HG02981 (cell line): ENCODE measurements around the gene NKIRAS2.

Source experiments
- ATAC-seq: cut with Tn5 transposase; IDR thresholded peaks from one replicate; pipeline ENCODE4 v1.9.1; 2021; ENCODE audit warnings: mild to moderate bottlenecking, moderate library complexity; ENCODE audit not compliant: unreplicated experiment

Gene NKIRAS2

DNA sequence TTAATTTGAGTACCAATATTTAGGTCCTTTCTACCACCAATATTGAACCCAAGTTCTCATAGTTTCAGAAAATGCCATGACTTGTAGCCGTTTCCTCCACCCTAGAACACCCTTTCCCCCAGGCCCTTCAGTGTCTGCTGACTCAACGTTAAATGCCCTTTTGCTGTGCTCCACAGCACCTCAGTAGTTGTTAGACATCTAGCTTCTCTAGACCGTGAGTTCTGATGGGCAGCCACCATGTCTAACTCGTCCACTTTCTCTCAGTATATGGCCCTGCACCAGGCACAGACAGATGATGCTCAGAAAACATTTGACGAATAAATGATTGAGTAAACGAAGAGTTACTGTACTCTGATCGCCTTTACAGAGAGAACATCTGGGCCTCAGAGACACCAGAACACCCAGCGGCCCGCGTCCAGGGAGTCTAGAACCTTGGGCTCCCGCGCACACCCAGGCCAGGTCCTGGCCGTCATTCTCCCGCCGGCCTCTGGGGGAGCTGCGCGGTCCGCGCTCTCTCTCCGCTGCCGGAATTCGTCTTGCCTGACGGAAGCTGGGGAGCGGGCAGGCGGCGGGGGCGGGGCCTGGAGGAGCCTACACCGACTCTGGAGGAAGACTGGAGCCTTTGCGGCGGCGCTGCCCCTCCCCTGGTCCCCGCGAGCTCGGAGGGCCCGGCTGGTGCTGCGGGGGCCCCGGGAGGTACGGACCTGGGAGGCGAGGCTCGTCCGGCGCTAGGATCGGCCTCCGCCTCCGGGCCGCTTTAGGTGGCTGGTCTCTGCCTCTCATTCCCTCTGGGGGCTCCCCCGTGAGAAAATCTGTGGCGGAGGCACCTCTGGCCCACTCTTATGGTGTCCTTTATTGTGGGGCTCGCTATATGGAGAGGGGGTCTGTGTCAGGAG is at the start of gene NKIRAS2:
NKIRAS2 (plus strand) TSS at position 582 of the 896 bp plus-strand sequence. CDS start 1,488 bp downstream, outside the sequence.
- peak; percentile 54 for ATAC-seq

DNA sequence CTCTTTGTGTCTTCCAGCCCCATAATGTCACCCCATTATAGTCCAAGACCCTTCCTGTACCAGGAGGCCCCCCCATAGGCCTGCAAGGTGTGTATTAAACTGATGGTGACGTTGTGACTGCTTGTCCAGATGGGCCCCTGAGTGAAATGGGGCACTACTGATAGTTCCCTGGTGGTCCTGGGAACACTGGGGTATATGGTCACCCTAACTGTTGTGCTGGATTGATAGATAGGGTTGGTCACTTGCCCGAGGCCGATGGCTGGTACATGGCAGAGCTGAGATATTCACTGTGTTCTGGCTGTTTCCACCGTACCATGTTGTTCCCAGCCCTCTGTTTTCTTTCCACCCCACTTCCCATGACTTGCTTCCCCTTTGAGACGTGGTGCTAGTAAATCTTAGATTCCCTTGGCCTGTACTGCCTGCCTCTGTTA is 49.0 kb upstream of the NKIRAS2 start:
- ATAC-seq = no peak

DNA sequence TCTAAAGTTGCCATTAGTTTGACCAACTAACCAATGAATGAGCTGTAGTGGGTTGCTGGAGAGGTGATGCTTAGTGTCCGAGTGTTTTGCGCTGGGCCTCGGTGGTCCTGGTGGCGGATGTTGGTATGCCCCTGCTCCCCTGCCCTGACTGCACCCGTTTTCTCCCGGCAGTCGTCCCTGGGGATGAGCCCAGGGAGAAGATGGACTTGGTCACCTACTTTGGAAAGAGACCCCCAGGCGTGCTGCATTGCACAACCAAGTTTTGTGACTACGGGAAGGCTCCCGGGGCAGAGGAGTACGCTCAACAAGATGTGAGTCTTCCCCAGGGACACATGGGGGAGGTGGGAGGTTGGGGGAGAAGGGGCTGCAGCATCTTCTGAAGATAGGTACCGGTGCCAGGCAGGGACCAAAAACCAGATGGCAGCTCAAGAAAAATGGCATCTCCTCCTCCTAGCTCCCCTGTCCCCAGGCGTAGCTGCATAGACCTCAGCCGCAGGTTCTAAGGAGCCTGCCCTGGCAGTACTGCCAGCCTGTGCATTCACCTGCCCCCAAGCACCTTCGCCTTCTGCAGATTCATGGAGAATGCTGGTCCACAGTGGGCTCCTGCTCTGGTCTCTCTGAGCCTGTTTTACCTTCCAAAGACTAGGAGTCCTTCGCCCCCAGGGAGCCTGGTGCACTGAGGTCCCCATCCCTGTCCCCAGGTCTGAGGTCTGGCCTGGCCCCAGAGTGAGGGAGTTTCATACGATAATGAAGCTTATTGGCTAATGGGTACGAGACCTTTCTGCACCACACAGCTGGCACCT is 48.0 kb upstream of the NKIRAS2 start:
- ATAC-seq = no peak

DNA sequence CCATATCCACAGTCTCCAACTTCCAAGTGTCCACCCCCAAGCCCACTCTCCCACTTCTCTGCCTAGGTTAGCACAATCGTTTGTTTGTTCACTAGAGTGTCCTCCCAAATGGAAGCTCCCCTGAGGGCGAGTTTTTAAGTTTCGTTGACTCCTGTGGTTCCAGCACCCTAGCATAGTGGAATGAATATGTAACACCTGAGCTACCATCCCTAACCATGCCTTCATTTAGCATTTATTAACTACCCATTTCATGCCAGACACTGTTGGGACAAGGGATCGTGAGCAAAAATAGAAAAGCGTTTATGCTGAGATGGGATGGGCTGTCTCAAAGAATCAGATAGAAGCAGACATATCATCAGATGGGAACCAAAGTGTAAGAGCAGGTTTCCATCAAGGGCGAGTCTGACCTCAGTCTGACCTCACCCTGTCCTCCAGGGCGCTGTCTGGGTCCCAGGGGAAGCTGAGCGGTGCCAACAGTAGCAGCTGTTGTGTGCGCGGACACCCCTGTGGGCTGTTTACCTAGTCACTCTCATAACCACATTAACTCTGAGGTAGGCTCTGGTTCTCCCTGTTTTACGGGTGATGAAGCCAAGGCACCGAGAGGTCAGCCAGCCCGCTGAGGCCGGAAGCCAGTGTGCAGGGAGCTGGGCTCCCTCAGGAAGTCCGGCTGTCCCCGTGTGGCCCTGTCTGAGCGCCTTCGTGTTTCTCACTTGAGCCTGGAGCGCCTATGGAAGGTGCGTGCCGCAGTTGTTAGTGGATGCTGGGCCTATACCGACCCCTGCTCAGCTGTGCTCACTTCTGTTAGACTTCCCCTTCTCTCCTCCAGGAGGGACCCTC is 47.1 kb upstream of the NKIRAS2 start:
- ATAC-seq = no peak

DNA sequence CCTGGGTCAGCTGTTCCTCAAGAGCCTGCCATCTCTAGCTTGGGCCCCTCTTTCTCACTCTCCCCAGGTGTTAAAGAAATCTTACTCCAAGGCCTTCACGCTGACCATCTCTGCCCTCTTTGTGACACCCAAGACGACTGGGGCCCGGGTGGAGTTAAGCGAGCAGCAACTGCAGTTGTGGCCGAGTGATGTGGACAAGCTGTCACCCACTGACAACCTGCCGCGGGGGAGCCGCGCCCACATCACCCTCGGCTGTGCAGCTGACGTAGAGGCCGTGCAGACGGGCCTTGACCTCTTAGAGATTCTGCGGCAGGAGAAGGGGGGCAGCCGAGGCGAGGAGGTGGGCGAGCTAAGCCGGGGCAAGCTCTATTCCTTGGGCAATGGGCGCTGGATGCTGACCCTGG is 46.5 kb upstream of the NKIRAS2 start:
- ATAC-seq = no peak

DNA sequence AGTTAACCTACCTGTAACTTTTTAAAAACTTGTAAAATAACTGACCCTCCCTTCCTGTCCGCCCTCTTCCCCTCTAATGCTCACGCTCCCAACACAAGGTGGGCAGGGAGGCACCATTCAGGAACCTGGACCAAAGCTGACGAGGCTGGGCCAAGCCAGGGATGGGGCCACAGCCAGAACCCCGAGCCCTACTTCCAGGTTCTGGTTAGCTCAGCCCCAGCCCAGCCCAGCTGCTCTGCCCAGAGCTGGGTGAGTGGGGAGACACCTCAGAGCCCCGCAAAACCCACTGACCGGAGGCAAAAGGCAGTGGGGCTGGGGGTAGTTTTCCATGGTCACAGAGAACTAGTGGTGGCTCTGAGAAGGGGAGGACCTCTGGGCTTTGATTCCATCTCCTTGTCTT is 45.9 kb upstream of the NKIRAS2 start:
- no peak for ATAC-seq

DNA sequence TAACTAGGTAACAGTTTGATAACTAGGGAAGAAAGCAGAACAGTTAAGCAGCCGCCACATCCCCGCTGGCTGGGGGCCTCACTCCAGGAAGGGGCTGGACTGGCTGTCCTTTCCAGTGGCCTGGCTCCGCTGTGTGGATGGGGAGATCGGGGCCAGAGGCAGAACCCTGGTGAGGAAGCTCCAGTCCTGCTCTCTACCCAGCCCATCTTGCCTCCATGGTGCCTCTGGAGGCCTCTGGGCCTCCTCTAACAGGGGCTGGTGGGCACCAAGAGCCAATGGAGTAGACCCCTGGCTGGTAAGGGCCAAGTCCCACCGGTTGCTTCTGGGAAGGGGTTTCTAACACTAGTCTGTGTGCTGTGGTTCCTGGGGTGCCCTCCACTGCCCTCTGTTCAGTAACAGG is 45.2 kb upstream of the NKIRAS2 start:
- no peak for ATAC-seq

DNA sequence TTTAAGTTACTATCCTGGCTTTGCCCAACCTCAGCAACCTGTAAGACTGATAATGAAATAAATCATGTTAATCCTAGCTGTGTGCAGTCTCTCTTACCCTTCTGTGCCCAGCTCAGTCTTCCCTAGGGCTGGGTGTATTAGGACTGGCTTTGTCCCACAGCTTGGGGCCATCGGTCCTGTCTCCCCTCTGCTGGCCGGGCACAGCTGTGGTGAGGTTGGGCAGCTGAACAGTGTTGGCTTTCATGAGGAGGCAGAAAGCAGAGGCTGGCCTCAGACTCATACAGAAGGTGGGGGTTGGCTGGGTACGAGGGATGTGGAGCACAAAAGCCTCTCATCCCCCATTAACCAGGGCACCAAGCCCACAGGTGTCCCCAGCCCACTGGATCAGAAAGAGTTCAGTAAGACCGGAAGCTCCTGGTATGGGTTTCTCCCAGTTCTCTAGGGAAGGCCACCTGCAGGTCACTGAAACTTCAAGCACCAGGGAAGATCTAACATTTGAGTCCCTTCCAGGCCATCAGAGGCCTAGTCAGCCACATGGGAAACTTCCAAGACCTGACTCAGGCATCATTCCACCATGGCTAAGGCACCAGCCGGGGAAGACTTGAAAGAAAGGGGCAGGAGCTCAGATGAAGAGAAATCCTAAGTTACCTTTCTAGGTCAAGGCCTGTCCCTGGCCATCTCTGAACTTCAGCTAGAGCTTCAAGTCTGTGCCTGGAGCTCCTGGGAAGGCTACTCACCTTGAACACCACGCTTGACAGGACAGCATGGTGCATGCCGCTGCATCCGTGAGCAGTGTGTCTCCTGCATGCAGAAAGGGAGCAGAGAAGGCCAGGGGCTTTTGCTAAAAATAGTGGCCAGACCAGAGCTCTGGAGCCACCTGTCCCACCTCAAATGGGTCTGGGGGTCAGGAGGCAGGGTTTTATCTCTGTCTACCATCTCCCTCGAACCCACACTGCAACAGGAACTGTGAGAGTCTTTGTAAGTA is 44.5 kb upstream of the NKIRAS2 start:
- no peak for ATAC-seq

DNA sequence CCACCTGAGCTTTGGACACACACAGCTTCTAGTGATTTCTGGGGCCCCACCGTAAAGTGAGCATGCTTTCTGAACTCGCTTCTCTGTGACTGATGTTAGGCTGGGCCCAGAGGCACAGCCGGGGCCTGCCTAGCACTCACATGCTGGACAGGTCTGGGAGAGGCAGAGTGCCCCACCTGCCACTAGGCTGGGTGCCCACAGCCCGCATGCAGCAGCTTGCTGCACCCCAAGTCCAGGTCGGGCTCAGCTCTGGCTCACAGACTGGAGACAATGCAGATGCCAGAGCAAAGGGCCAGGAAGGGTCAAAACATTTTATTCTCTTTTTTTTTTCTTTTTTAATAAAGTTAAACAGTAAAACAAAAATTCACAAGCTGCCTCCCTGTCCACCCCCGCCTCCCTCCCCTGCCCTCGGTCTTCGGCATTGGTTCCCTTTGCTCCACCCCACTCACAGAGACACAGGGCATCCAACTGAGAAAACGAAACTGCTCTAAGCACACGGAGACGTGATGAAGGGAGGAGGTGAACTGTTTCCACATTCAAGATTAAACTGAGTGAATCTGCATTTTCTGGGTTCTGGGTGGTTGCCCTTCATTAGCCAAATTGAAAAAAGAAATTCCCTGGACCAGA is 43.6 kb upstream of the NKIRAS2 start:
- ATAC-seq = no peak

DNA sequence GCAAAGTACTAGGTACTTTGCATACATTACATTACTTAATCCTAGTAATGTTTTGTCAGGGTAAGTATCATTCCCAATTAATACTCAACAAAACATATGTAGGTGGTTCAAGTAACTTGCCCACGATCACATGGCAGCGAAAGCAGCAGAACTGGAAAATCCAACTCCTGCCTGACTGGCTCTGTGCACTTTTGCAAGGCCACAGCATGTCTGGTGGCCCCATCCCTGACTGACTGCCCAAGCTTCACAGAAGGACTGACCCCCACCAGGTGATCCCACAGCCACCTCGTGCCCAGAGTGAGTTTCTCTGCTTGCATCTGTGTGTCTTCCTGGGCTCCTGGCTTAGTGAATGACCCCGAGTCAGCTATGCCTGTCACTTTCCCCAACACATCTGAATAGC is 41.9 kb upstream of the NKIRAS2 start:
- no peak for ATAC-seq

DNA sequence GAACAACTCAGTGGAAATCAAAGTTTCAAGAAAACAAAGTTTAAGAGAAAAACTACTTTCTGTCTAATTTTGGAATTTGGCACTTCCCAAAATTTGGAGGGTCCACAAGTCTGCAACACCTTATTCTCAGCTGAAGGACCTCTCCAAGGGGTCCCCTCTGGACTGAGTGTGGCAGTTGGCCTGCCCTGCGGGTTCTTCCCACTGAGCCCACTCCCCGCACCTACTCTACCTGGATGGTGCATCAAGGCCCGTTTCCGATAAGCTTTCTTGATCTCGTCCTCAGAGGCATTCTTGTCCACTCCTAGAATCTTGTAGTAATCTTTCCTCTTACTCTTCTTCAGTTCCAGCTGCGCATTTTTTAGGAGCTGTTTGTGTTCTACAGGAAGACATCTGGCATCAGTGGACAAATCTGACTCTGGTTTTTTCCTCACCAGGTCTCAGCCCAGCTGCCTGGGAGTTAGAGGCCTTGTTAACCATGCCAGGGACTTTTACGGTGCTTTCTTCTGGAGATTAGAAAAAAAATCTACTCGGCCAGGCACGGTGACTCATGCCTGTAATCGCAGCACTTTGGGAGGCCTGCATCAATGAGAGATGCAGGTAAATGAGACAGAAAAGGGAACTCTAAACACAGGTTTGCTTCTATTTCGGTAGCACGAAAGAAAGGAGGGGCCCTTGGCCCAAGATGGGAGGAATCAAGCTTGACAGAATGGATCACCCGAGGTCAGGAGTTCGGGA is 37.7 kb upstream of the NKIRAS2 start:
- ATAC-seq = no peak

DNA sequence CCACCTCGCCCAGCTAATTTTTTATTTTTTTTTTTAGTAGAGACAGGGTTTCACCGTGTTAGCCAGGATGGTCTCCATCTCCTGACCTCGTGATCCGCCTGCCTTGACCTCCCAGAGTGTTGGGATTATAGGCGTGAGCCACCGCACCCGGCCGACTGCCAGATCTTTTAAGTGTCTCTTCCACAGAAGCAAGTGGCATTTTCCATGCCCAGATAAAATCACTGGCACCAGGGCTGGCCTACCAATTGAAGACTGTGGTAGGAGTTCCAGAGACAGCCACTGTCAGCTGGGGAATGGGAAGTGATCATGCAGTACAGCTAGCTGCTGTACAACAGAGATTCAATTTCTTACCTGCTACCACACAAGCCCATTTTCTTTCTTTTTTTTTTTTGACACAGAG is 35.4 kb upstream of the NKIRAS2 start:
- ATAC-seq = no peak

DNA sequence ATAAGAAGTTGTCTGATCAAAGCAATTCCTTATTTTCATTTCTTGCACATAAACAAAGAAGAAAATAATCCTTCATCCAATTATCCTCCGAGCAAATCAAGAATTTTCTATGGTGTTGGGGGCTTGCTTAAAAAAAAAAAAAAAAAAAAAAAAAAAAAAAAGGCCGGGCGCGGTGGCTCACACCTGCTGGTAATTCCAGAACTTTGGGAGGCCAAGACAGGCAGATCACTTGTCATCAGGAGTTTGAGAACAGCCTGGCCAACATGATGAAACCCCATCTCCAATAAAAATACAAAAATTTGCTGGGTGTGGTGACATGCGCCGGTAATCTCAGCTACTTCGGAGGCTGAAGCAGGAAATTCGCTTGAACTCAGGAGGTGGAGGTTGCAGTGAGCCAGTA is 34.0 kb upstream of the NKIRAS2 start:
- no peak for ATAC-seq

DNA sequence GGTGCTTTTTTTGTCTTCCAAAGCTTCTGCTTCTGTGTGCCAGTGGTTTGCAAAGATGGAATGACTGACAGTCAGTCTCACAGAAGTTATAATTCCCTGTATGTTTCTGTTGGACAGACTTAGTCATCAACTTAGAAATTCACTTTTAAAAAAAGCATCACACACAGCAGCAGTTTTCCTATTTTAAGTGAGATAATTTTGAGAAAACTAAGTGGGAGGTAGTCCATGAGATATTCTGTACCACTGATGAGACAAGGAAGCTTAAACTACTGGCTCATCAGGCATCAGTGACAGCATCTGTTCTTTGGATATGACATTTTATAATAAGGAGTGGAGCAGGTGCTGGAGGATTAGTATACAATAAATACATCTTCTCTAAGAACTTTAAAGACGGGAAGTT is 33.3 kb upstream of the NKIRAS2 start:
- no peak for ATAC-seq

DNA sequence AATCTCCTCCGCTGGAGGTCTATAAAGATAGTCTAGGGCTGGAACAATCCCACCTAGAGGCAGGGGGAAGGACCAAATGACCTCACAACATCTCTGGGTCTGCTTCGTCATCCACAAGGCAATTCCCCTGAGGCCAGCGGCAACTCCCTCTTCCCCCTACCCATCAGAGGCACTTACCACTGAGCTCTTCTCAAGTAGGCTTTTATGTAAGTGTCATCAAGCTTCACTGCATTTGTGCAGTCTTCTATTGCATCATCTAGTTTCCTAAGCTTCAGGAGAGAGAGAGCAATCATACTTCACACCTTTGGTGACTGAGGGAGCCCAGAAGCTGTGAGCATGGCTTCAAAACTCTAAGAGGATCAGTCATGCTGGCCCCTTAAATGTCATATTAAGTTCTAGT is 32.2 kb upstream of the NKIRAS2 start:
- ATAC-seq = no peak

DNA sequence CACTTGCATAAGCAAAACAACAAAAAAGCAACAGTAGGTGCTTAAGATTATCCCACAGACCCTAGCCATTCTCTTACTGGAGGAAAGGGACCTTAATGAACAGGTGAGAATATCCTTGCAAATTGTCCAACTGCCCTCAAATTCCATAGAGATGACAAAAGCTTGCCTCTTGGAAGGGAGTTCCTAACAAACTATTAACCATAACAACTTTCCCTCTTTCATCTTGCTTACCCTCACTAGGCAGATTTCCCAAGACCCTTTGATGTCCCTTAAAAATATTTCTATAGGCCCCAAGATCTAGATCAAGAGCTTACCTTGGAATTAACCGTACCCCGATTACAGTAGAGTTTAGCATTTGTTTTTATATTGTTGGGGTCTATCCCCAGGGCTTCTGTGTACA is 31.5 kb upstream of the NKIRAS2 start:
- no peak for ATAC-seq

DNA sequence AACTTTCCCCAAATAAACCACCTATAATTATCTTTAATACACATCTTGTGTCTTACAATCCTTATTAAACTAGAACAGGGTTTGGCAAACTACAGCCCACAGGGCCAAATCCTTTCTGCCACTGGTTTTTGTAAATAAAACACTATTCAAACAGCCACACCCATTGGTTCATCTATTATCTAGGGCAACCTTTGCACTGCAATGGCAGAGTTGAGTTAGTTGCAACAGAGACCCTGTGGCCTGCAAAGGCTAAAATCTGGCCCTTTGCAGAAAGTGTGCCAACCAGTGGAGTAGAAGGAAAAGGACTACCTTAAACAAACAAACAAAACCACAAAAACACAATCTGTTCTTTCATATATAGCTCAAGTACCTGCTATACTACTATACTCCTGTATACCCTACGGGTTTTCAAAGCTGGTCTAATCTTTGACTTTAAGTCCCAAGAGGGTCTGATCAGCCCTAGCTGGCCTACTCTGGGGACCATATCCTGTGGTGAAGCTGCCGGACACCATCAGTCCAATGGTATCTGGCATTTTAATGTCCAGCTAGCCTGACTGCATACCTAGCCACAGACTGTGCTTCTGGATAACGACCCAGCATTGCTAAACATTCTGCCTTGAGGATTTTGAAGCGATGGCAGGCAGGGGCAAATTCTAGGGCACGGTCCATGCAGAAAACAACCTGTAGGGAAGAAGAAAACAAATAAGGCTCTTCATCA is 30.0 kb upstream of the NKIRAS2 start:
- no peak for ATAC-seq

DNA sequence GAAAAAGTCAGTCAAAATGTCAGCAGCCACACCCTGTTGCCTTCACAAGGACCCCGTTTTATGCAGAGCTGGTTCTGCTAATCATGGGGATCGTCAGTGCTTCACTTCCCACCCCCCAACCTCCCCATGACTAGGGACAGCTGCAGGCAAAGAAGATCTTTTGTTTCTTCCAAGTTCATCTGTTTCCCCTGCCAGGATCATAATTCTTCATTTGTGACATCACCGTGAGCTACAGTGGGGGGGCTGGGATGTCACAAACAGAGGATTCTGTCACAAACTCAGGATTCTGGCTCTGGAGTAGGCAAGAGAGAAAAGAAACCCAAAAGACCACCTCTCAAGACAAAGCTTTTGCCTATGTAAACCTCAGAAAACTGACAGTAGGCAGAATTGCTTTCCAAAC is 27.3 kb upstream of the NKIRAS2 start:
- no peak for ATAC-seq
